BLaER1 (cell line): ENCODE measurements around the gene GNAT2.

Experiments used
- H3K27ac ChIP-seq: shearing (Covaris generic); formaldehyde crosslinking; 2 replicates; pipeline ENCODE4 v1.8.1; 2022
- H3K27me3 ChIP-seq: shearing (Covaris generic); formaldehyde crosslinking; 2 replicates; pipeline ENCODE4 v1.8.1; 2022
- H3K36me3 ChIP-seq: shearing (Covaris generic); formaldehyde crosslinking; 2 replicates; pipeline ENCODE4 v1.8.1; 2022
- H3K4me1 ChIP-seq: shearing (Covaris generic); formaldehyde crosslinking; 2 replicates; pipeline ENCODE4 v1.8.1; 2022
- H3K4me2 ChIP-seq: shearing (Covaris generic); formaldehyde crosslinking; 2 replicates; pipeline ENCODE4 v1.8.1; 2022
- H3K4me3 ChIP-seq: shearing (Covaris generic); formaldehyde crosslinking; 2 replicates; pipeline ENCODE4 v1.8.1; 2022
- H3K9ac ChIP-seq: shearing (Covaris generic); formaldehyde crosslinking; 2 replicates; pipeline ENCODE4 v1.8.1; 2022
- H3K9me3 ChIP-seq: shearing (Covaris generic); formaldehyde crosslinking; 2 replicates; pipeline ENCODE4 v1.8.1; 2022
- H4K20me1 ChIP-seq: shearing (Covaris generic); formaldehyde crosslinking; 2 replicates; pipeline ENCODE4 v1.8.1; 2022
- Cebpa-rat ChIP-seq: shearing (Covaris generic); IDR thresholded peaks from 2 replicates; pipeline ENCODE4 v1.8.1; 2022

The GNAT2 gene

DNA sequence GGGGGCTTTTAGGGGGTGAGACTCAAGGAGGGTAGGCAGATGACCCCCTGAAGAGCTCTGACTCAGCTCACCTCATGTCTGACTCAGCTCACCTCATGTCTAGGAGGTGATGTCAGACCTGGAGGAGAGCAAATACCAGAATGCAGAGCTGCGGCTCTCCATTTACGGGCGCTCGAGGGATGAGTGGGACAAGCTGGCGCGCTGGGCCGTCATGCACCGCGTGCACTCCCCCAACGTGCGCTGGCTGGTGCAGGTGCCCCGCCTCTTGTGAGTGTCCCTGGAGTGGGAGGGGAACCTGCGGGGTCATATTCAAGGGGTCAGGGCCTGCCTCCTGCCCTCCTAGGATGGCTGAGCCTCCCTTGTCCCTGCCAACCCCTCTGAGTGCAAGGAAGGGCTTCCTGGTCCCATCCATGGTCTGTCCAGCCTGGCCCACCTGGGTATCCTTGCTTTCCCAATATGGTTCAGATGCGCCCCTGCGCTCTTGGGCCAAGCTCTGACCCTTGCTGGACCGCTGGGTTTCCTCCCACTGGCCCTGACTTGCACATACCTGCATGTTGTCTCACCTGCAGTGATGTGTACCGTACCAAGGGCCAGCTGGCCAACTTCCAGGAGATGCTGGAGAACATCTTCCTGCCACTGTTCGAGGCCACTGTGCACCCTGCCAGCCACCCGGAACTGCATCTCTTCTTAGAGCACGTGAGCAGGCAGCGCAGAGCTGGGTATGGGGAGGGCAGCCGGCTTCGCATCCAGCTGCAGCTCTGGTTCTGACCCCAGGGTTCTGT lies 9.3 kb upstream of the GNAT2 start:
- no peak overlapping the region for H3K9ac ChIP-seq
- no peaks in the 10 kb centered on the region for H3K27me3 ChIP-seq
- TF ChIP-seq Cebpa-rat = no peak
- peak overlapping the region; percentile 91; the same call in 1 of the 2 replicates for H3K4me2 ChIP-seq
- H3K36me3 ChIP-seq = peaks cover 69% of the 10 kb centered on the region
- no peak overlapping the region for H3K27ac ChIP-seq
- peaks cover 66% of the 10 kb centered on the region for H3K4me1 ChIP-seq
- H3K9me3 ChIP-seq = no peaks in the 10 kb centered on the region
- no peak overlapping the region for H3K4me3 ChIP-seq
- peaks cover 75% of the 10 kb centered on the region for H4K20me1 ChIP-seq

DNA sequence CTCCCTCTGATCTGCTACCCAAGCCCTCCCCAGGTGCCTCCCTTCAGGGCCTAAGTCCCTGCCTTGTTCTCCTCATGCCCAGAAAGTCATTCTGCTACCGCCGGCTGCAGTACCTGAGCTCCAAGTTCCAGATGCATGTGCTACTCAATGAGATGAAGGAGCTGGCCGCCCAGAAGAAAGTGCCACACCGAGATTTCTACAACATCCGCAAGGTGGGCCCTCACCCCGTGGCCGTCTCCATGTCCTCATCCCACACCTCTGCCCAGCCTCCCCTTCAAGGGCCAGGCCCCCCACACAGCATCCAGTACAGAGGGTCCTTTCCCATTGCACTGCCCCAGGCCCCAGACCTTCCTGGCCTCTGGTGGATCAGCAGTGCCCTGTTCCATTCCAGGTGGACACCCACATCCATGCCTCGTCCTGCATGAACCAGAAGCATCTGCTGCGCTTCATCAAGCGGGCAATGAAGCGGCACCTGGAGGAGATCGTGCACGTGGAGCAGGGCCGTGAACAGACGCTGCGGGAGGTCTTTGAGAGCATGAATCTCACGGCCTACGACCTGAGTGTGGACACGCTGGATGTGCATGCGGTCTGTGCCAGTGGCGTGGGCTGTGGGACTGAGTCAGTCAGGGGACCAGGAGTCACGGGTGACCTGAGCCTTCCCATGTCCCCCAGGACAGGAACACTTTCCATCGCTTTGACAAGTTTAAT lies 8.4 kb upstream of the GNAT2 start:
- peak overlapping the region; percentile 91 for H3K4me2 ChIP-seq
- H3K27ac ChIP-seq = no peak overlapping the region
- no peak for TF ChIP-seq Cebpa-rat
- no peaks in the 10 kb centered on the region for H3K9me3 ChIP-seq
- no peak overlapping the region for H3K4me3 ChIP-seq
- peaks cover 69% of the 10 kb centered on the region for H3K36me3 ChIP-seq
- H3K4me1 ChIP-seq = peaks cover 74% of the 10 kb centered on the region
- H4K20me1 ChIP-seq = peaks cover 82% of the 10 kb centered on the region
- H3K27me3 ChIP-seq = no peaks in the 10 kb centered on the region
- H3K9ac ChIP-seq = no peak overlapping the region

DNA sequence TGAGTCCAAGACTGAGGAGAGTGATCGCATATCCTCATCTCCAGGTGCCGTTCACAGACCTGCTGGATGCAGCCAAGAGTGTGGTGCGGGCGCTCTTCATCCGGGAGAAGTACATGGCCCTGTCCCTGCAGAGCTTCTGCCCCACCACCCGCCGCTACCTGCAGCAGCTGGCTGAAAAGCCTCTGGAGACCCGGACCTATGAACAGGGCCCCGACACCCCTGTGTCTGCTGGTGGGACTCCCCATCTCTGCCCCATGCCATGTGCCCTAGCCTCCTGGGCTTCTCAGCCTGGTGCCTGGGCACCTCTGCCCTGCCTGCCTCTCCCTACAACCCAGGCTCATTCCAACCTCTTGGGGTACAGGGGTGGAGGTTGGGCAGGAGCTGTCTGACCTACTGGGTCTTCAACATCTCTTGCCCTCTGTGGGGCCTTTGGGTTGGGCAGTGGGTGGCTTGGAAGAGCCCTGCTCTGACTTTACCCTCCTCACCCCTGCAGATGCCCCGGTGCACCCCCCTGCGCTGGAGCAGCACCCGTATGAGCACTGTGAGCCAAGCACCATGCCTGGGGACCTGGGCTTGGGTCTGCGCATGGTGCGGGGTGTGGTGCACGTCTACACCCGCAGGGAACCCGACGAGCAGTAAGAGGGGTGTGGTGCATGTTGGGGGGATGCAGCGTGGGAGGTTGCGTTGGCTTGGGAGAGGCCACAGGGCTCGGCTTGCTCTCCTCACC lies 7.4 kb upstream of the GNAT2 start:
- no peak for TF ChIP-seq Cebpa-rat
- peaks cover 74% of the 10 kb centered on the region for H3K4me1 ChIP-seq
- H3K9ac ChIP-seq = no peak overlapping the region; the same call in 1 of the 2 replicates
- H3K27me3 ChIP-seq = no peaks in the 10 kb centered on the region
- peak overlapping the region; percentile 91 for H3K4me2 ChIP-seq
- H3K27ac ChIP-seq = 0 out of 2 replicates have a peak overlapping the region, but pooled peaks have one; percentile 93
- peaks cover 59% of the 10 kb centered on the region for H3K36me3 ChIP-seq
- H3K4me3 ChIP-seq = no peak overlapping the region
- H3K9me3 ChIP-seq = no peaks in the 10 kb centered on the region
- peaks cover 89% of the 10 kb centered on the region for H4K20me1 ChIP-seq

DNA sequence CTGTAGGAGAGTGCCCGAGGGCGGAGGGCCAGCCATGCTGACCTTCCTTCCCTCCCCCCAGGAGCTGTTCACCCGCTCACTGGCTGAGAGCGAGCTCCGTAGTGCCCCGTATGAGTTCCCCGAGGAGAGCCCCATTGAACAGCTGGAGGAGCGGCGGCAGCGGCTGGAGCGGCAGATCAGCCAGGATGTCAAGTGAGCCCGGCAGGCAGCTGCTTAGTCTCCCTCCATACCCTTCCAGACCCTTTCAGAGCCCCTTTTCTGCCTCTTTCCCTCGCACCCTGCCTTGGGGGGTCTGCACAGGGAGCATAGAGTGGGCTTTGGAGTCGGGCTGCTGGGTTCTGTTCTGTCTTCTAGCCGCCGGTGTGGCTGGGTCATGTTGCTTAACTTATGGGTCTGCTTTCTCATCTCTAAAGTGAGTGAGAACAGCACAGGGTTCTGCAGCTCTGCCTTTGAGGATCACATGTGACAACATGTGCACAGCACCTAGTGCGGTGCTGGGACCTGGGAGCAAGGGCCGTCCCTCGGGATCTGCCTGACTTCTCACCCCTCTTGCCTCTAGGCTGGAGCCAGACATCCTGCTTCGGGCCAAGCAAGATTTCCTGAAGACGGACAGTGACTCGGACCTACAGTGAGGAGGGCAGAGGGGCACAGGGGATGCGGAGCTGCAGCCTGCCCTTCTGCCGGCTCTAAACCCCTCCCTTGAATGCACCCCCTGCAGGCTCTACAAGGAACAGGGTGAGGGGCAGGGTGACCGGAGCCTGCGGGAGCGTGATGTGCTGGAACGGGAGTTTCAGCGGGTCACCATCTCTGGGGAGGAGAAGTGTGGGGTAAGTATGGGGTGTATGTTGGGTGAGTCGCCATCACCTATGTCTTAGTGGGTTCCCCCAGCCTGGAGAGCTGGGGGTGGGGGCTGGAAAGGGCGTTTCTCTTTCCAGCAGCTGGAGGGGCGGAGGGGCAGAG lies 6.5 kb upstream of the GNAT2 start:
- Histone ChIP-seq H3K4me2 (peak overlapping the region; percentile 91), H3K9ac (peak overlapping the region; percentile 83), H3K4me3 (peak overlapping the region; percentile 93), H4K20me1 (peaks cover 89% of the 10 kb centered on the region), H3K9me3 (no peaks in the 10 kb centered on the region), H3K27ac (peak overlapping the region; percentile 93), H3K36me3 (peaks cover 50% of the 10 kb centered on the region), H3K4me1 (peaks cover 80% of the 10 kb centered on the region), H3K27me3 (no peaks in the 10 kb centered on the region)
- TF ChIP-seq Cebpa-rat = no peak

DNA sequence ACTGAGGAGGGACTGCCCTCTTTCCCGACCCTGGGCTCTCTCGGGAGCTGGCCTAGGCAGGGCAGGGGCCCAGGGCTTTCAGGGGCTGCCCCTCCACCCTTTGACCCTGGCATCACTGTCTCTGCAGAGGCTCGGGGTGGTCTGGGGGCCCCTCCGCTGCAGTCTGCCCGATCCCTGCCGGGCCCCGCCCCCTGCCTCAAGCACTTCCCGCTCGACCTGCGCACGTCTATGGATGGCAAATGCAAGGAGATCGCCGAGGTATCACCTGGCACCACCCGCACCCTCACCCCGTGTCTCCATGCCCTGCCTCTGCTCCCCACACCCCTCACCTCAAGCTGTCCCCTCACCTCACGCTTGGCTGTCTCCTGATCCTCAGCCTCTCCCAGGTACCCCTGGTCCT lies 5.8 kb upstream of the GNAT2 start:
- peak overlapping the region; percentile 83 for H3K9ac ChIP-seq
- peak overlapping the region; percentile 91 for H3K4me2 ChIP-seq
- no peaks in the 10 kb centered on the region for H3K27me3 ChIP-seq
- H3K36me3 ChIP-seq = peaks cover 45% of the 10 kb centered on the region
- peak overlapping the region; percentile 93 for H3K27ac ChIP-seq
- peaks cover 86% of the 10 kb centered on the region for H4K20me1 ChIP-seq
- no peaks in the 10 kb centered on the region for H3K9me3 ChIP-seq
- peaks cover 80% of the 10 kb centered on the region for H3K4me1 ChIP-seq
- TF ChIP-seq Cebpa-rat = no peak
- H3K4me3 ChIP-seq = peak overlapping the region; percentile 93

DNA sequence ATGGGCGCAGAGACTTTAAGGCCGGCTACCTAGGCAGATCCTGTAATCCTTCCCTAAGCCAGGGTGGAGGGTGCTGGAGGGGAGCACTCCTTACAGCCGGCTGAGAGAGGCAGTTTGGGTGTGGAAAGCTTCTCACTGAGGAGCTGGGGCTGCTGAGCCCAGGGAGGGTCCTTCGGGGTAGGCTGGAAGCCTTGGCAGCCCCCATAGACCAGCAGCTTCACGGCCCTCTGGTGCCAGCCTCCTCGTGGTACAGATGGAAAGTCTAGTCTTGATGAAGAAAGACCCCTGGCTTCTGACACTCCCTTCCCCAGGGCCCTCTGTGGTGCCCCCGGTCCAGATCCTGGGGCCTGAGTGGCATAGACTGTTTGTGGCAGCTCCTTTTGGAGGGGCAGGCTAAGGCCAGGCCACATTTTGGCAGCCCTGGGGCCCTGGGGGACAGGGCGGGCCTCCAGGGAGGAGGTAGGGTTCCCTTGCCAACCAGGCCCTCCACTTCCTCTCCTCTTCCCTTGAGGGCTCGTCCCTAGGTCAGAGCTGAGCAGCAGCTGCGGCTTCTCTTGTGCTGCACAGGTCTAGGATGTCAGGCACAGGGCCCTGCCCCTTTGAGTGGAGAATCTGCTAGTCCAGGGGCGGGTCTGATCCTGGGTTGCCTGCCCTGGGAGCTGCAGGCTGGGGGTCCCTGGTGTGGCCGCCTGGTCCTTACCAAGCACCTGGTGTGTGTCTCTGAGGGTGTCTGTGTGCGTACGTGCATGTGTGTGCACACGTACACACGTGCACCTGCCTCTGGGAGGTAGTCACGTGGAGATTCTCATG lies 5.0 kb upstream of the GNAT2 start:
- Histone ChIP-seq H3K4me1 (peaks cover 82% of the 10 kb centered on the region), H3K36me3 (peaks cover 37% of the 10 kb centered on the region), H3K9ac (peak overlapping the region; percentile 83), H4K20me1 (peaks cover 82% of the 10 kb centered on the region), H3K4me3 (peak overlapping the region; percentile 93), H3K27ac (peak overlapping the region; percentile 93), H3K9me3 (no peaks in the 10 kb centered on the region), H3K4me2 (peak overlapping the region; percentile 91), H3K27me3 (no peaks in the 10 kb centered on the region)
- no peak for TF ChIP-seq Cebpa-rat

DNA sequence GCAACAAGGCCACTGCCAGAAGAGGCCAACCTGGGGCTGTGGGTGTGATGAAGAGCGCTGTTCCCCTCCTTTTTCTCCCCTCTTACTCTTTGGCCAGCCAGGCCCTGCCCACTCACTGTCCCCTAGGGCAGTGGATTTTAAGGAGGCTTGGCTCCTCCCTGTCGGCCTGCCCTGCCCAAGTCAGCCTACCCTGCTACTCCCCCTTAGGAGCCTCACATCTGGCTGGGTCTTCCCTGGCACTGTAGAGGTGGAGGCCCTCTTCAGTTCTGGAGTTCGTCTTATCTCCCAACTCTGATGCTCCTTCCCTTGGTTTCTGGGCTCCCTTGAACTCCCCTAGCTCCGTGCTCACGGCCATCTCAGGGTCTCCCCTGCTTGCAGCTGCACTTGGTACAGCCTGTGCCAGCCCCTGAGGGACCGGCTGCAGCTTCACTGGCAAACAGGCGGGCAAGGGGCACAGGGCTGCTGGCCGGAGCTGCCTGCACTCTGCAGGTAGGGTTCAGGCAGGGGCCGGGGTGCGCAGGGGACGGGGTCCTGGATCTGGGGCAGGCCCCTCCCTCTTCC lies 4.3 kb upstream of the GNAT2 start:
- Histone ChIP-seq H3K9me3 (no peaks in the 10 kb centered on the region), H3K27me3 (no peaks in the 10 kb centered on the region), H3K27ac (peak overlapping the region; percentile 93), H3K4me3 (peak overlapping the region; percentile 93), H3K4me2 (peak overlapping the region; percentile 91), H3K9ac (peak overlapping the region; percentile 83), H3K36me3 (peaks cover 30% of the 10 kb centered on the region), H4K20me1 (peaks cover 74% of the 10 kb centered on the region), H3K4me1 (peaks cover 83% of the 10 kb centered on the region)
- TF ChIP-seq Cebpa-rat = no peak

DNA sequence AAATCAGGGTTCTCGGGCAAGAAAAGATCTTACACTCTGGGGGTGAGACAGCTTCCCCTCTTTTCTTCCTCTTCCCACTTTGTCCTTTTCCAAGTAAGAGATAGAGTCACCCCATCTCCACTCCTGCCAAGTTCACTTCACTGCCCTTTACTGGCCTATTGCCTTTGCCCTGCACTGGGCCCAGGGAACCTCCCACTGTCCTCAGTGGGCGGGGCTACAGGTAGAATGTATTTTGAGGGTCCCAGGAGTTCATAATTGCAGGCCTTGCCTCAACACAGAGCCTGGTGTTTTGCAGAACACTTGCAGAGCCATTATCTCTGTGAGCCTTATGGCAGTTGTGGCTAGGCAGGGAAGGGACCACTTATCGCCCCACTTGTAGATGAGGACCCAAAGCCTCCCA lies 3.5 kb upstream of the GNAT2 start:
- no peaks in the 10 kb centered on the region for H3K27me3 ChIP-seq
- H3K27ac ChIP-seq = peak overlapping the region; percentile 93
- H3K9ac ChIP-seq = peak overlapping the region; percentile 83
- peaks cover 79% of the 10 kb centered on the region for H3K4me1 ChIP-seq
- H3K4me2 ChIP-seq = peak overlapping the region; percentile 91
- H3K4me3 ChIP-seq = peak overlapping the region; percentile 93
- peaks cover 68% of the 10 kb centered on the region for H4K20me1 ChIP-seq
- H3K9me3 ChIP-seq = no peaks in the 10 kb centered on the region
- TF ChIP-seq Cebpa-rat = no peak
- H3K36me3 ChIP-seq = peaks cover 22% of the 10 kb centered on the region
